Left colon (tissue), 2 donors: ENCODE measurements around the gene NSL1. TPM values are rescaled to one million over a fixed set of nuclear protein-coding genes. Genes with fewer than 3 reads are reported as not detected.
A peak's percentile ranks its signal among the peaks of the same experiment; 100 is the strongest.
"Not testable (repeated sequence)": the region's sequence is repeated elsewhere in the genome, so short reads cannot be mapped to it uniquely, and the experiment has no call there.

Experiments
- ATAC-seq: fragments of 200-7000 bp; cut with Tn5 transposase; one replicate; pipeline ENCODE4 v1.9.1; 2020; ENCODE audit warnings: mild to moderate bottlenecking, moderate library complexity
- DNase-seq, 2 donors: peaks; one replicate each; pipeline ENCODE4 v3.0.0-alpha.2; 2020
- intact Hi-C, 2 donors: fragments of 100-400 bp; cut with DNase I in 1 of 2; cut with micrococcal nuclease in 1 of 2; formaldehyde crosslinking; loops; one replicate each; pipeline versions ENCODE4 v1.11.2 to v1.14.0; 2022; cut with DNase I, micrococcal nuclease
- total RNA-seq, 2 donors: library from RNA; stranded (reverse); fragmentation: NEBNext Ultra II Directional; extraction: Animal tissue kit (Norgen Biotek cat#: 25700); gene quantifications; one replicate each; pipeline ENCODE4 v1.2.1, GENCODE V29; 2021
- donor health status: DM: no; HTN: no; CAD: no.
- donor health status: DM: yes; HTN: yes; CAD: no.

NSL1 gene
- total RNA-seq, 2 donors from 2014 or later, result 17.9 to 21.9 TPM

- no peak for DNase-seq
- intact Hi-C loops, result no loop called here
- peak; percentile 42 for ATAC-seq
Measured at GRCh38 chr1:212721388-212722247, 70.0 kb downstream of the NSL1 start.

GRCh38 chr1:212719633-212720032 lies 71.9 kb downstream of the NSL1 start:
- DNase-seq, result no peak
- ATAC-seq, result no peak
- intact Hi-C loops, result no loop called here

GRCh38 chr1:212718499-212718898 lies 73.1 kb downstream of the NSL1 start:
- ATAC-seq (peak; percentile 26), DNase-seq (no peak)
- intact Hi-C loops, result no loop called here

GRCh38 chr1:212716161-212716560 lies 75.4 kb downstream of the NSL1 start:
- DNase-seq (no peak), ATAC-seq (no peak)
- intact Hi-C loops, result no loop called here

GRCh38 chr1:212713465-212714136 lies 78.0 kb downstream of the NSL1 start:
- intact Hi-C loops, result no loop called here
- ATAC-seq (no peak), DNase-seq (no peak)

- ATAC-seq, result no peak
- intact Hi-C loops, result no loop called here
- no peak for DNase-seq
Measured at GRCh38 chr1:212712451-212713303, 78.9 kb downstream of the NSL1 start.

GRCh38 chr1:212711974-212712373 lies 79.6 kb downstream of the NSL1 start:
- ATAC-seq, intact Hi-C loops, DNase-seq: not testable (repeated sequence)

GRCh38 chr1:212710566-212710965 lies 81.0 kb downstream of the NSL1 start:
- ATAC-seq, result no peak
- intact Hi-C loops, result no loop called here
- DNase-seq, result no peak

GRCh38 chr1:212703991-212704564 lies 87.5 kb downstream of the NSL1 start:
- DNase-seq (no peak), ATAC-seq (no peak)
- intact Hi-C loops, result no loop called here

- ATAC-seq, result no peak
- DNase-seq, result no peak
- intact Hi-C loops, result no loop called here
Measured at GRCh38 chr1:212702672-212703071, 88.9 kb downstream of the NSL1 start.

GRCh38 chr1:212701910-212702309 lies 89.7 kb downstream of the NSL1 start:
- peak; percentile 70 for ATAC-seq
- intact Hi-C loops, result no loop called here
- peak in 1 of 2 donors; percentile 21 for DNase-seq

GRCh38 chr1:212700892-212701819 lies 90.4 kb downstream of the NSL1 start:
- ATAC-seq (peak; percentile 30), DNase-seq (peak; percentile 33)
- intact Hi-C loops, result no loop called here

- ATAC-seq (no peak), DNase-seq (peak; percentile 33)
- intact Hi-C loops, result no loop called here
Measured at GRCh38 chr1:212700223-212700891, 91.2 kb downstream of the NSL1 start.

- DNase-seq (peak; percentile 39 to 57), ATAC-seq (peak; percentile 82)
- intact Hi-C loops, result no loop called here
Measured at GRCh38 chr1:212699625-212700222, 91.9 kb downstream of the NSL1 start, which contains the start of gene BATF3. TSS of gene BATF3 (minus strand) at chr1:212699840. CDS start at chr1:212699762, 78 bp downstream.

GRCh38 chr1:212699104-212699624 lies 92.4 kb downstream of the NSL1 start:
- ATAC-seq (peak; percentile 69), DNase-seq (peak; percentile 30 to 58)
- intact Hi-C loops, result no loop called here

- intact Hi-C loops, result no loop called here
- ATAC-seq (no peak), DNase-seq (no peak)
Measured at GRCh38 chr1:212698467-212699103, 93.0 kb downstream of the NSL1 start.
